GM12801 (cell line): ENCODE results near the gene FAM168B.

Experiments
- TF ChIP-seq, protein P1 (sequence below): IDR thresholded peaks from one replicate; pipeline ENCODE4 v1.5.1; 2011; ENCODE audit warnings: control low read depth; ENCODE audit not compliant: insufficient read length; ENCODE audit errors: extremely low read depth

FAM168B gene

DNA sequence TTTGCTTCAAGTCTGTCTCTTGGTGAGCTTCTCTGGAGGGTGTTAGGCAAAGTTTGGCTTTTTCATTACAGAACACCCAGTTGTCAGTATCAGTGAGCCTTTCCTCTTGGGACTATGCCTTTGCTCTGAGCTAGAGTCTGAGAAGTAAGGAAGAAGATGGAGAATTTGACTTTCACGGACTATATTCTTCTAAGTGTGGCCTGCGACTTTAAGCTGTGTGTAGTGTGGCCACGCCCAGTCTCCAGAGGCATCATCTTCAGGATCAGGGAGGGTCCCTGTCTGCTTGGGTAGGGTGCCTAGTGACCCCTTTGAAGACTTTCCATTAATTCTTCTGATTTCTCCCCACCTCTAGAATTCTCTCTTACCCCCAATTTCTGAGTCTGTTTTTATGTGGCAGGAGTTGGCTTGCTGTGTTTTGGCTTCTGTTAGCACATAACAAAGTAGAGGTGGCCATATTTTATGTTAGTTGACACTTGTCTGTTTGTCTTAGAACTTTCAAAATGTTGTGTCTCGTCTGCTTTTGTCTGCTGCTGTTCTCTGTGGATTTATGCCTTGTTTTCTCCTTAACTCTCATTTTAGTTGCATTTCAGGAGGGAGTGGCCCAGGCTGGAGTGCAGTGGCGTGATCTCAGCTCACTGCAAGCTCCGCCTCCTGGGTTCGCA lies 20.4 kb upstream of the FAM168B start:
- TF ChIP-seq, protein P1, sequence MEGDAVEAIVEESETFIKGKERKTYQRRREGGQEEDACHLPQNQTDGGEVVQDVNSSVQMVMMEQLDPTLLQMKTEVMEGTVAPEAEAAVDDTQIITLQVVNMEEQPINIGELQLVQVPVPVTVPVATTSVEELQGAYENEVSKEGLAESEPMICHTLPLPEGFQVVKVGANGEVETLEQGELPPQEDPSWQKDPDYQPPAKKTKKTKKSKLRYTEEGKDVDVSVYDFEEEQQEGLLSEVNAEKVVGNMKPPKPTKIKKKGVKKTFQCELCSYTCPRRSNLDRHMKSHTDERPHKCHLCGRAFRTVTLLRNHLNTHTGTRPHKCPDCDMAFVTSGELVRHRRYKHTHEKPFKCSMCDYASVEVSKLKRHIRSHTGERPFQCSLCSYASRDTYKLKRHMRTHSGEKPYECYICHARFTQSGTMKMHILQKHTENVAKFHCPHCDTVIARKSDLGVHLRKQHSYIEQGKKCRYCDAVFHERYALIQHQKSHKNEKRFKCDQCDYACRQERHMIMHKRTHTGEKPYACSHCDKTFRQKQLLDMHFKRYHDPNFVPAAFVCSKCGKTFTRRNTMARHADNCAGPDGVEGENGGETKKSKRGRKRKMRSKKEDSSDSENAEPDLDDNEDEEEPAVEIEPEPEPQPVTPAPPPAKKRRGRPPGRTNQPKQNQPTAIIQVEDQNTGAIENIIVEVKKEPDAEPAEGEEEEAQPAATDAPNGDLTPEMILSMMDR: no peak

DNA sequence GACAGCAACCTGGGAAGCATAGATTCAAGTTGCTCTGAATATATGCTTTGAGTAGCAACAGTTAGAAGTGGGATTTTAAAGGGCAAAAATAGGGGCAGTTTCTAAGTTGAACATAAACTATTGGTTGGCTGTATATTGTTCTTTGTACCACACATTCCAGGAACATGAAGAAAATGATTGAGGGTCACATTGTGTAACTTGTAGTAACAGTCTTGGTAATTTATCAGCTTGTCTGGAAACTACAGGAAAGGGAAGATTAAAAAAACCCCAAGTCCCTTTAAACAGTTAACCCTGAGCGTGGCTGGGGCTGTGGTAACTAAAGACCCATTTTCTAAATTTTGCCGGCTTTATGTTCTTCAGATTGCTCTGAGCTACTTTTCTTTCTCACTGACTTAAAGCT lies 19.3 kb upstream of the FAM168B start:
- TF ChIP-seq, protein P1: no peak

DNA sequence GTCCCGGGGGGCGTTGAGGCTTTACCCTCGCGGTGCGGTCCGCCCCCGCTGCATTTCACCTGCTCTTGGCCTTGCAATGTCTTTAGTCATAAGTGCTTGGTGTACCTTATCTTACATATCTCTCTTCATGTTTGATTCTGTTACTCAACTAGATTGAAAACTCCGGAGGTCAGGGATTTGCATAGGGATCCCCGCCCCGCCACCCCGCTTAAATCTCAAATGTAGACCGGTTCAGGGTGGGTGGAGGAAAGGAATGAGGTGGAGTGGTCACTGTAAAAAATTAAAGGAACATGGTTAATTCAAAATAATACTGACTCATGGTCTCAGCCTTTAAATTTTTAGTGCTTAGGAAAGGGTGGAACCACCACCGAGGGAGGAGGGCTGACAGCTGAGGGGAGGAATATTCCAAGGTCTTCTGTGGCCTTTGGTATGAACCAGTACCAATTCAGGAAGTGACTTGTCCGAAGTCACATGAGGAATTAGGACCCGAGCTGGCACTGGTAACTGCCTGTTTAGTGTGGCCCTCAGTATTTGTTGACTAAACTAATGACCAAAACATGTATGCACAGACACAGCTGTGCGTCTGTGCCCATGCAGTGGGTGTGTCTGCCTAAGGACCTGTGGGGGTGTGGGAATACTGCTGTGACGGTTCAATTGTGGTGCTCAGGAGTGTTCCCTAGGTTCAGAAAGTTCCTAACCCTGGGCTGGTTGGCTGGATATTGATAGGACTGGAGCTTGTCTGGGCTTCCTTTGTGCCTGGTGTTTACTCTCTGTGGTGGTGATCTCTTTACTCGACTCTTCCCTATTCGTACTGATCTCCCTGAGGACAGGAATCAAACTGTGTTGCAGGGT lies 12.9 kb upstream of the FAM168B start:
- TF ChIP-seq, protein P1: no peak

DNA sequence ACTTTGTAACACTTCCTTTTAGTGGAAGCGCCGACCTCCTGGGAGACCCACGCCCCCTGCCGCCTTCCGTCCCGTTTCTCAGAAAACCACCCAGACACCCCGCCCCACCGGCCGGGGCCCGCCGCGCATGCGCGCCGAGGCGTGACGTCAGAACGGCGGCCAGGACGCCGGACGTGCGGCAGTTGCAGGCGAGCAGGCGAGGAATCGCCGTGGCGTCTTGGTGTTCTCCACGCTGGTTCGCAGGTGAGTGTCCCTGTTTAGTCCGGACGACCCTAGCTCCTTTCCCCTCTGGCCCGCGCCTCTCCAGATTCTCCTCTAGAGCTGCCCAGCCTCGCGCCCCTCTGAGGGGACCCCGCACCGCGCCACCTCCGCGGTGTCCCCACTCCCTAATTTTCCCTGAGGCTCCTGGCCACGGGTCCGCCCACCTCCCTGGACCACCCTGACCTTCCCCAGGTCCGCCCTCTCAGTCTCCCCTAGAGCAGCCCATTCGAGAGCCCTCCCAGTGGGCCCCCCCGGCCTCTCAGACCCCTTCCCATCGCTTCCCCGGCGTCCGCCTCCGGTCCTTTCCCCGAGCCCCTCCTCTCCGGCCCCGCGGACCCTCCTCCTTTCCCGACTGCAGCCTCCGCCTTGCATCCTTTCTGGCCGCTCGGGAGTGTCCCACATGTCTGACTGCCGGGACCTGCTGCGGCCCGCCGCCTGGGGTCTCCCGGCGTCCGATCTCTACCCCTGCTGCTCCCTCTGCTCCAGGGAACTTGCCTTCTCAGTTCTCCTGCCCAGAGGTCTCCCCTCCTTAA lies 12.1 kb upstream of the FAM168B start, which contains the start of gene PLEKHB2:
Gene PLEKHB2, plus strand, starts transcription at position 181 of the 794 bp plus-strand sequence. CDS start 15,606 bp downstream, outside the sequence.
- TF ChIP-seq, protein P1: no peak

DNA sequence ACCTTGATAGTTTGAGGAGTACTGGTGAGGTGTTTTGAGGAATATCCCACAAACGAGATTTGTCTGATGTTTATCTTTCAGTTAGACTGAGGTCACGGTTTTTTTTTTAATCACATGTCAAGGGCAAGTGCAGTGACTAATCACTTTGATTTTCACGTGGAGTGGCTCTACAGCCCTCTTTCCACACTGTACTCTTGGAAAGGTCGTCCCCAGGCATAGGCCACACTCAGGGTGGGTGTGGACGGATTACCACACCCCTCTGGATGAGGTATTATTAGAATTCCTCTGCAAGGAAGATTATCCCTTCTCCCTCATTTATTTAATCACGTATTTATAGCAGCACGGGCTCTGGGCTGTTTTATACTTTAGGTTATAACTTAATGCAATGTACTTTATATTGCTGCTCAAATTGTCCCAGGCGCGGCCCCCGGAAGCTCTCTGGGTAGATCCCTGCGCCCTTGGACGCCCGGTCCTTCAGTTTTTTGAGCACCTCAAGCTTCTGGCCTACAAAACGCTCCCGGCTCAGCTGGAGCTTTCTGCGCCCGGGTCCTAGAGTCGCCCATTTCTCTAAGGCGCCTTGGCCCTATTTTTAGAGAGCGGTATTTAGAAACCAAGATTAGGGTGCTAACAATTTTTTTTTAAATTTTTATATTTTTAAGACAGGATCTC lies 11.4 kb upstream of the FAM168B start:
- TF ChIP-seq, protein P1: no peak

DNA sequence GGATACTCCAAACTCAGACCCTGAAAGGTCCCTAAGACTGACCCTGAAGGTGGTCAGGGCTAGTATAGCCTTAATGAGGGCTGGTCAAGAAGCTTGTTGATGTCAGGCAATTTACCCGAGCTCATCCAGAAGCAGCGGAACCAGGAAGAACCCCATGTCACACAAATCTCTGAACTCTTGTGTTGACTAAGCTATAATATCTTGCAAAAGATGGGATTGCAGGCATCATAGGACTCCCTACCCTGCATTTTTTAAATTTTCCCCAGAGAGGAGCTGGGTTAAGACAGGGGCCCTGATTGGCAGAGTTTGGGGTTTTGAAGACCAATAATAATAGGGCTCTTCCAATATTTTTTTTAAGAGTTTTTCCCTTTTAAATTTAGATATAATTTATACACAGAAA lies 9.9 kb upstream of the FAM168B start:
- TF ChIP-seq, protein P1: no peak
